GM19240 (cell line): ENCODE results near the gene LARP6.
"Not testable (repeated sequence)": the region's sequence is repeated elsewhere in the genome, so short reads cannot be mapped to it uniquely, and the experiment has no call there.

ENCODE experiments used
- DNase-seq: peaks from one replicate; pipeline ENCODE4 v3.0.0; 2011; ENCODE audit warnings: low spot score; ENCODE audit not compliant: insufficient read length

Gene LARP6

DNA sequence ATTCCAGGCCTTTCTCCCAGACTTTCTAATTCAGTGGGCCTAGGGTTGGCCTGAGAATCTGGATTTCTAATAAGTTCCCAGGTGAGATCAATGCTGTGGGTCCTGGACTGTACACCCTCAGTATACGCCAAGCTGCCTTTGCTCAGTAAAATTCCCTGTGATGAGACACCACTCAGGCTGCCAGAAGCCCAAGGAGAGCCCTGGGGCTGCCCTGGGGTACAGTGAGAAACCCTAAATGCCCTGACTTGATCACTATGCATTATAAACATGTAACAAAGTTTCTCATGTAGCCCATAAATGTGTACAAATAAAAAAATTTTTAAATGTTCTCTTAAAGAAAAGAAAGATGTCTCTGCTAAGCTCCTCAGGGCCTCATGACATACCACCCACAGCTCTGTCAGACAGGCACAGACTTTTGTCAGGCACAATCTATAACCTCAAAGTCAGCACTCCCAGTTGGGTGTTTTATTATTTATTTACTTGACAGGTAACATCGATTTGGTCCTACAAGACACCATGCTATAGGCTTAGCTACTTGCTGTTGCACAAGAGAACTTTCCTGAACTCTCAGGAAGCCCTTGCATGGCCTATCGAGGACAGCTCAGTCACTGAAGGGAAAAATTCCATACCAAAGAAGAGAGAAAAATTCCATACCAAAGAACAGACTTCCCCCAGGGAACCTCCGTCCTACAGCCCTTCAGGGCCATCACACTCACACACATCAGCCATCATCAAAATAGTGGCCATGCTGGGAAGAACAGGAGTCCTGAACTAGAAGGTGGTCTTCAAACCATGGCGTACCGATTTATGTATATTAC lies 22.7 kb downstream of the LARP6 start:
- no peak for DNase-seq

DNA sequence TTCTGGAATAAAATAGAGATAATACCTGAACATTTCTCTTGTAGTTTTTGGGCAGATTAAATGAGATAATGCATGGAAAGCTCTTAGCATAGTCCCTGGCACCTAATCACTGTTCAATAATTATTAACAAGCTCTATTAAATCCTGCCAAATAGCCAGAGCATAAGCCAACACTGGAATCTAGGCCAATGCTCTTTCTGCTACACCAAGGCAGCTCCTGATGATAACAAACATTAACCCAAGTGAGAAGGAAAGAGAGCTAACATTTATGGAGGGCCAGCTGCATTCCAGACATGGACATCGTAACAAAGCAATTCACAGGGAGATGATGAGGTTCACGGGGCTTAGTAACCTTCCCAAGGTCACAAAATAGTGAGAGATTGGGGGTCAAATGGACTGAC lies 23.3 kb downstream of the LARP6 start:
- DNase-seq: no peak

DNA sequence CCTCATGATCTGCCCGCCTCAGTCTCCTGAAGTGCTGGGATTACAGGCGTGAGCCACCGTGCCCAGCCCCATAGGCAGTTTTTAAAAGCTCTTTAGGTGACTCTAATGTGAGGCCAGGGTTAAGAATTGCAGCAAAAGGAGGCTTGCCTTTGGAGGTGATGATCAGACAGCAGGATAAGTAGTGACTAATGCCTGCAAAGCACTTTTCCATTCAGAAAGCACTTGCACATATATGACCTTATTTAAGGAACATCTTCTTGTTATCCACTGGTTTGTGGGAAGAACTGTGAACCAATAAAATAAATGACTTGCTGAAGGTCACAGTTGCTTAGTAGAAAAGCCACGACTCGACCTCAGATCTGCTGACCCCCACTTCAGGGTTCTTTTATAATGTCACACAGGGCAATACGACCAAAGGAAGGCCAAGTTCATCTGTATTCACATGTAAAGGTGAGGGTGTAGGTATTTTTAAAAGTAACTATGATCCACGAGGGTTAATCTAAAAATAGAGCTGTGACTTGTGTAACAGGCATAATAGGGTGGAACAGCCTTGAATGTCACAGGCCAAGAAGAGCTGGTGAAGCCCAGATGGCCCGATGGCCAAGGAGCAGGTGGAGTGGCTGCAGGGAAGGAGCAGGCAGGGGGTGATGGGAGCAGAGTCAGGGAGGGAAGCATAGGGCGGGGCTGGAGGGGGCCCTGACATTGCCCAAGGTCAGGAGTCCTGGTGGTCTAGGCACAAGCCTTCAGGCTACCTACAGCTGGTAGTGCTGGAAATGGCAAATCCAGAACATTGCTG lies 24.4 kb downstream of the LARP6 start:
- DNase-seq: no peak

DNA sequence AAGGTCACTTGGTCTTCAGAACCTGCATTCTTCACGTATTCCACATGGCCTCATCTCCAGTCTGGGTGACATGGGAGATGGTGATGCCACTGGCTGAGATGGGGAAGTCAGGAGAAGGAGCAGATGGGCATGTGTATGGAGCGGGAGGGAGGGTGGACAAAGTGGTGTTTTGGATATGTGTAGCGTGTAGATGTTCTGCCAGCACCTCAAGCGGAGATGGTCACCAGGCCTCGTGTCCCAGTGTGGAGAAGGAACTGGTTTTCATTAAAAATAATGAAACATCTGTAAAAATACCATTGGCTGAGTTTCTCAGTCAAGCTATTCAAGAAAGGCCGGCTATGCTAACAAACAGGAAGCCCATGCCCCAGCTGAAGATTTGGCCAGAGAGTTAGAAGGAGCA lies 26.2 kb downstream of the LARP6 start:
- no peak for DNase-seq

DNA sequence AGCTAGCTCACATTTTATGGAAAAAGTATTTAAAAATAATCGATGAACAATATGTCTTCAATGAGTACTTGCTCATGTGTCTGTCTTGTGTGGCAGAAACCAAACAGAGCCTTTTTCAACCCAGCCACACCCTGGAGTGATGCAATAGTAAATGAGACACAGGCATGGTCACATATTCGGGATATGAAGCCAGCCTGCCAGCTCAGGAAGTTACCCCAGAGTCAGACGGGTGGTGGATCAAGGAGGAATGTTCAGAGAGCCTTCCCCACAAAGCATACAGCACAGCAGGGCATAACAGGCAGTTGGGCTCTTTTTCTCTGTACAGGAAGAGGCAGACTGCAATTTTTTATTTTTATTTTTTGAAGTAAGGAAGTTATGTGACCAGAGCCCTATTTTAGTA lies 27.3 kb downstream of the LARP6 start:
- DNase-seq: no peak

DNA sequence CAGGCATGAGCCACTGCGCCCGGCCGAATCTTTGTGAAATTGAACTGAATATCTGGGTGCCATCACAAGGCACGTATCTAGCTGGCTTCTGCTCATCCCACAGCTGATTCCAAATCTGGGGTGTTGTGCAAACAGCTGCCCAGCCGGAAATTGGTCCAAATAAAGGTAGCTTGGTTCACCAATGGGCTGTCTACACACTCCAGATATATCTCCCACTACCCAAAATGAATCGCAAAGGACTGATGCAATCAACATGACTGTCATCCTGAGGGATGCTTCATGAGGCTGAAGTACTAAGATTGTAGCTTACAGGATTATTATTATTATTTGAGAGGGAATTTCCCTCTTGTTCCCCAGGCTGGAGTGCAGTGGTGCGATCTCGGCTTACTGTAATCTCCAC lies 28.1 kb downstream of the LARP6 start:
- DNase-seq: no peak

DNA sequence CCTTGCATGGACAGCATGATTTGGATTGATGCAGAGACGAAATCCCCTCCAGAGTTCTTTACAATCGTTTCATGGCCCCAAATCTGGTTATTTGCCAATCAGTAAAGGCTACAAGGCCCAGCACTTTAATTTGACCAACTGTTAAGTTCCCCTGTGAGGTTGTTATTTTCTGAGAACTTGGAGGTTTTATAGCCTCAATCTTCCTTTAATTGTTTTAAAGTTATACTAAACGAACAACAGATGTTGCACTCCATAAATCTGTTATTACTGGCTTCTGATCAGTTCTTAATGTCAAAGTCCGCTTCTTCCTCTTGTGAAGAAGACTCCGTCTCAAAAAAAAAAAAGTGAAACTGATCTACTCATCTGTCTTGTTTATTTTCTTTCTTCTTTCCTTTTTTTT lies 30.8 kb downstream of the LARP6 start:
- no peak for DNase-seq

DNA sequence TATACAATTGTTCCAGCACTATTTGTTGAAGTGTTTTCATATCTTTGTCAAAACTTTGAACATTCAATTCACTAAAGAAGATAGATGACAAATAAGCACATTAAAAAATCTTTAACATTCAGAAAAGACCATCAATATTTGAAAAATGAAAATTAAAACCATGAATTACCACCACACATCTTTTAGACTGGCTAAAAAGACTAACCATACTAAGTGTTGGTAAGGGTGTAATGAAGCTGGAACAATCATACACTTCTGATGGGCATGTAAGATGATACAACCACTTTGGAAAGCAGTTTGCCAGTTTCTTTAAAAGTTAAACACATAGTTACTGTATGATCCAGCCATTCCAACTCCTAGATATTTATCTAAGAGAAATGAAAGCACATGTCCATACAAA lies 33.7 kb downstream of the LARP6 start:
- no peak for DNase-seq

DNA sequence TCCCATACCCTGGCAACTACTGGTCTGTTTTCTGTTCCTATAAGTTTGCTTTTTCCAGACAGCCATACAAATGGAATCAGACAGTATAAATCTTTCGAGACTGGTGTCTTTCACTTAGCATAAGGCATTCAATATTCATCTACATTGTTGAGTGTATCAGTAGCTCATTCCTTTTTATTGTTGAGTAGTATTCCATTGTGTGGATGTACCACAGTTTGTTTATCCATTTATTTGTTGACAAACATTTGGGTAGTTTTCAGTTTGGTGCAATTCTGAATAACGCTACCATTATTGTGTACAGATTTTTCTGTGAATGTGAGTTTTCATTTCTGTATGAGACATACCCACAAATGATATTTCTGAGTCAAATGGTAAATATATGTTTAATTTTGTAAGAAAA lies 35.4 kb downstream of the LARP6 start:
- DNase-seq: no peak

DNA sequence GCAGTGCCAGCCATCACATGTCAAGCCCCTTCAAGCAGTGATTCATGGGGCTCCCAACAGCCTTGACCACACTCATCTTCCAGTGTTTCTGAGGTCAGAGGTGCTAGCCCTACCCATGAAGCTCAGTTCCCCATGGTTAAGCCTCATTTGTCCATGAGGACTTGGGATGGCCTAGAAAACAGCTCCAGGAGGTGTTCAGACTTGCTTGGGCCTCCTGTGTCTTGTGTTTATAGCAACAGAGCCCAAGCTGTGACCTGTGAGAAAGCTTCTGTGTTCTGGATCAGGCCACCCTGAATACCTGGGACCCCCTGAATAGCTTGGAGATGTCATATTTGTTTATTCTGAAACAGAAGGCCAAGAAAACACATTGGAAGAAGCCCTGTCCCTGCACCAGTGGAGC lies 36.7 kb downstream of the LARP6 start:
- DNase-seq: no peak

DNA sequence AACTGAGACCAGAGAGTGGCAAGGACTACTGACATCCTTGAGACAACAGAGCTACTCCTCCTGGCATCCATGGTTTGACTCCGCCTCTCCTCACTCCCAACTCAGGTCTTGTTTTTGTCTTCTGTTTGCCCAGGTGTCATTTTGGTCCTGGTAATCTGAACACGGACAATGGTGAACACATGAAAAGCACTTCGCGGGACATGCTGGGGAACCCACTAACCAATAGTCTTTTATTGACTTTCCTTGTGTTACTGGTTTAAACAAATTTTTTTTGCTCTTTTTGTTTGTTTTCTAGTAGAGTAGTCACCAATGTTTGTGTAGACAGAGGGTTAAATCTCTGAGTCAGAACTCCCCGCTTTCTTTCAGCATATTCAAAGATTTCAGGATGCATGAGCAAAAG lies 38.4 kb downstream of the LARP6 start:
- no peak for DNase-seq

DNA sequence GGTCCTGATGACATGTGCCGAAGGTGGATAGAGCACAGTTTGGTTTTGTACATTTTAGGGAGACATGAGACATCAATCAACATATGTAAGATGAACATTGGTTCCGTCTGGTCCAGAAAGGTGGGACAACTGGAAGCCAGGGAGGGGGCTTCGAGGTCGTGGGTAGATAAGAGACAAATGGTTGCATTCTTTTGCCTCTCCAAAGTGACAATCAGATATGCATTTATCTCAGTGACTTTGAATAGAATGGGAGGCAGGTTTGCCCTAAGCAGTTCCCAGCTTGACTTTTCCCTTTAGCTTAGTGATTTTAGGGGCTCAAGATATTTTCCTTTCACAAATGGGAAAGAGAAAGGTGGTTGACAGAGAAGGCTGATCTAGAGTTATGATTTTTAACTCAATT lies 38.9 kb downstream of the LARP6 start:
- DNase-seq: not testable (repeated sequence)

DNA sequence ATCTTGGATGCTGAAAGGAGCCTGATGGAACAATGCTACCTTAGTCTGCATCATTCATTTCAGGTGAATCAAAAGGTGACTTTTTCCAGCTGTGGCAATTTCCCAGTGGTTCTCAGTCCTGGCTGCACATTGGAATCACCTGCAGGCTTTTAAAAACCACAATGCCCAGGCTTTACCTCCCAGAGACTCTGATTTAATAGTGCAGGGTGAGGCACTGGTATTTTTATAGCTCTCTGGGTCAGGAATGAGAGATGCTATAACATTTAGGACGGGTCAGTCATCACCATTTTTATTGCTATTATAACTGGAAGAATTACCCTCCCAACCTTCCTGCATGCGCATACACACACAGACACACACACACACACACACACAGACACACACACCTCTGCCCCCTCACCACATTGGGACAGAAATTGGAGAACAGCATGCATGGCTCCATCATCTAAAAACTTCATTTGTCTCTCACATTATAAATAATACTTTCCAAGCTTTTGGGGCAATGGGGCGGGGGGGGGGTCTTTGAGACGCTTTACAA lies 41.1 kb downstream of the LARP6 start:
- DNase-seq: no peak

DNA sequence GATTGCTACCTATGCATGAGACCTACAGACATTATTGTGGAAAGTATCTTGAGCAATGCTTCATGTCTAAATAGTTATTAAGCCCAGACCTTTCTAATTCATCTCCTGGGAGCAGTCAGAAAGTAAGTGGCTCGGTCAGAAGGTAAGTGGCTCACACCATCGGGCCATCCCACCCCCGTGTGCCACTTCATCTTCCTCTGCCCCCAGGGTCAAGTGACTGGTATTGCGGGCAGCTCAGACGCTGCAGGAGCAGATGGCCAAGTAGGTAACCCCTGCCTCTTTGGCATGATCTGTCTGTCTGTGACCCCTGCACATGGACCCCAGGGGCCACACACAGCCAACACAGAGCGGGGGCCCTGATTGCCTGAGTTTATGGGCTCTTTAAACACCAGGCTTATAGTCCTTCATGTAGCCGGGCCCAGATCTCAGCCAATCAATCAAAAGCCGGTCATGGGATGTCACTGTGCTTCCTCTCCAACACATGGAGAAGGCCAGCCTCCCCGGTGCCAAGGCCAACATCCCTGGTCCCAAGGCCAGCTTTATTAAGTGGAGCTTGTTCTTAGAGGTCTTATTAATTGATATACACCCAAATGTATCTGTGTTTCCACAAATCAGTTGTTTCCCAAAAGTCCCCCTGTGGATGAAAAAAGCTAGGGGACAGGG lies 42.9 kb downstream of the LARP6 start:
- no peak for DNase-seq

DNA sequence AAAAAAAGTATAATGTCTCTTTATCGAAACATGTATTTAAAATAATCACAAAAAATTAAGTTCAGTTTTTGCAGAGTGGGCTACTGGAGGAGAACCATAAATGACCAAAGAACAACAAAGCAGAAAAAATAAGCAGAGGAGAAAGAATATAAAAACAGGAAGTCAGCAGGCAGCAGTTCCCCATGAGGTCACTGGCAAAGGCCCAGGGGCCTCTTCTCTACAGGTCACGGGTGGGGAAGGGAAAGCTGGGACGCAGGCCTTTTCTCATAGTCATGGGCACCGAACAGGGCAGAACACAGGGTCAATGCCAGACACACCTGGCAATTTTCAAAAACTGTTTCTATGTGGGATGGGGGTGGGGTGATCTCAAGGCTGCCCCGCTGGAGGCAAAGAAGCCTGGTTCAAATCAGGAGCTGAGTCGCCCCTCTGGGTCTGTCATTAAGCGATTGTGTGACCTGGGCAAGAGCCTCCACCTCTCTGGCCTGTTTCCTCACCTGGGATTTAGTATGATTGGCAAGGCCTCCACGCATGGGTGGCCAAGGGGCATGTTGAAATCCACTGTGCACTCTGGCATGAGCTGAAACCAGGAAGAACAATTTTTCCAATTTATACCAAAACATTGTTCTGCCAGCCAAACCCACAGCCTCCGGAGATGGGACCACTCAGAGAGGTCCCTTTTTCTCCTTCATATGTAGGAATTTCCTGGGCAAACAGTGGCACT lies 46.8 kb downstream of the LARP6 start:
- no peak for DNase-seq

DNA sequence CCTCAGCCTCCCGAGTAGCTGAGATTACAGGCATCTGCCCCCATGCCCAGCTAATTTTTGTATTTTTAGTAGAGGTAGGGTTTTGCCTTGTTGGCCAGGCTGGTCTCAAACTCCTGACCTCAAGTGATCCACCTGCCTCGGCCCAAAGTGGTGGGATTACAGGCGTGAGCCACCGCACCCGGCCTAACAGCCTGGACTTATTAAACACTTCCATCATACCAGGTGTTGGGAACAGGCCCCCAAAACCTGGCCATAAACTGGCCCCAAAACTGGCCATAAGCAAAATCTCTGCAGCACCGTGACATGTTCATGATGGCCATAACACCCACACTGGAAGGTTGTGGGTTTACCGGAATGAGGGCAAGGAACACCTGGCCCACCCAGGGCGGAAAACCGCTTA lies 49.6 kb downstream of the LARP6 start:
- DNase-seq: not testable (repeated sequence)

DNA sequence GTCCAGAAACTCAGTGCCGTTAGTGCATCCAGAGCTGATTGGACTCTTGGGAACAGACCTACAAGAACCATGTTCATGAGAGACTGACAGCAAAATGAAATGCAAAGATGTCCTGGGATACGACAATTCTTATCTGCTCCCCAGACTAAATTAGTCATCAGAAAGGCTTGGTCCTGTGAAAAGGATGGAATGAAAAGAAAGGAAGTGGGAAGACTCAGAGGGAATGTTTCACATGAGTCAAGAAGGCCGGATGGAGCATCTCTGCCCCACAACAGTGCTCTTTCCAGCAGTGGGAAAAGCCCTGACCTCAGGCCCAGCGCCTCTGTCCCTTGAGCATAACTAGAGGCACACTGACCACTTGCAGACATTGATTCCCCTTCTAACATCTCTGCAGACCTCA lies 51.3 kb downstream of the LARP6 start:
- DNase-seq: no peak

DNA sequence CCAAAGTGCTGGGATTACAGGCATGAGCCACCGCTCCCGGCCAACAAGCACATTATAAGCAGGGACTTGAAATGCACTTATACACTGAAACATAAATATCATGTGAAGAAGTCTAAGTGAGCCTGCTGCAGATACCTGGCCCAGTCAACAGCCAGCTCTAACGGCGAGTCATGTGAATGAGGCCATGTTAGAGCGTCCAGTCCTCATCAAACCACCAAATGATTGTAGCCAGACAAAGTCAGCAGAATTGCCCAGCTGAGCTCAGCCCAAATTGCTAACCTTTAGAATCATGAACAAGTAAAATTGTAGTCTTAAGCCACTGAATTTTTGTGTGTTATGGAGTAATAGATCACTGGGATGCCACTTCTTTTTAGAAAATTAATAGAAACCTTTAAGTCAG lies 52.8 kb downstream of the LARP6 start:
- no peak for DNase-seq

DNA sequence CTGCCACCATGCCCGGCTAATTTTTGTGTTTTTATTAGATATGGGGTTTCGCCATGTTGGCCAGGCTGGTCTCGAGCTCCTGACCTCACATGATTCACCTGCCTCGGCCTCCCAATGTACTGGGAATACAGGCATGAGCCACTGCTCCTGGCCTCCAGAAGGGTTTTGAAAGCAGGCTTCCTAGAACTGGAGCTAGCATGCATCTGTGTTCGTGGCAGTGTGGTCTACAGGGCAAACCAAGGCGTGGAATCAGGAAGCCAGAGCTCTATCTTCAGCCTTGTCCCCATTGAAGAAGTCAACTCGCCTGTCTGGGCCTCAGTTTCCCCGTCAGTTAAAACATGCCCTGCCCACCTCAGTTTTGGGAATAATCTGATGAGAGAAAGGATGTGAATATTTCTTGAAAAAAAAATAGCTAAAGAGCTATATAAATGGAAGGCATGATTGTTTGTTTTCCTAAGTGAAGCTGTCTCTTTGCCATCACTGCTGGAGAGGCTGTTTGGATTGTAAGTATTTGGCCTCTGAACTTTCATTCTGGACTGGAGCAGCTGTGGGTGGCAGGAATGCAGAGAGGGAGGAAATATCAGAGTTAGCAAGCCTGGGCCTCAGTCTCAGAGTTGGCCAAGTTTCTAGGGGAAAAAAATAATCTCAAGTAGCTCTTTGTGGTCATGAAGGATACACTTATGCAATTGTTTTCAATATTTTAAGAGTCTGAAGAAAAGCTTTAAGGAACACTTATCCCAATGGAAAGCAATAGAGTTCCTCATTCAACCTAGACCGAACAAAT lies 54.1 kb downstream of the LARP6 start:
- no peak for DNase-seq

DNA sequence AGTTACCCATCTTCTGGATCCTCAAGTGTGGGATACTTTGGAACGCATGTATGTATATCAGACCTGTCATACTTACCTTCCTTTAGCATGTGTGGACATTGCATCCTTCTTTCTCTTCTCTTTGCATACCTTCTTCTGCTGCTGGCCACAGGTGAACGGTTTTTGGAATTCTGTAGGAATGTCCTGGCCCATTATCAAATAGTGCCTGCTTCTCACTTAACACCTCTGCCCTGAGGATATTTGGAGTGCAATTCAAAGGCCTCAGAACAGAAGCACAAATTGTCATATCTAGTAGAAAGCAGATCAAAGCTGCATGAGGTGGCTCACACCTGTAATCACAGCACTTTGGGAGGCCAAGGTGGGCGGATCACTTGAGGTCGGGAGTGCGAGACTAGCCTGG lies 56.5 kb downstream of the LARP6 start:
- DNase-seq: no peak
